KMS-11 (cell line): ENCODE data around the gene ITPR2.

Source experiments
- H2AFZ ChIP-seq: fragments of 200-600 bp; sonication (generic); 2 replicates; pipeline ENCODE4 v1.6.1; 2016; ENCODE audit warnings: antibody characterized with exemption, mixed run types, low read depth
- H3K27ac ChIP-seq: fragments of 200-600 bp; sonication (generic); 2 replicates; pipeline ENCODE4 v1.6.1; 2016; ENCODE audit warnings: mild to moderate bottlenecking, mixed run types
- H3K27me3 ChIP-seq: fragments of 200-600 bp; sonication (generic); 2 replicates; pipeline ENCODE4 v1.6.1; 2017; ENCODE audit warnings: mild to moderate bottlenecking, low read depth, mixed run types, moderate library complexity; ENCODE audit not compliant: insufficient read depth
- H3K36me3 ChIP-seq: fragments of 200-600 bp; sonication (generic); 2 replicates; pipeline ENCODE4 v1.6.1; 2017; ENCODE audit warnings: mild to moderate bottlenecking, mixed run types; ENCODE audit not compliant: insufficient read depth
- H3K4me1 ChIP-seq: fragments of 200-600 bp; sonication (generic); 2 replicates; pipeline ENCODE4 v1.6.1; 2016; ENCODE audit warnings: mild to moderate bottlenecking, low read depth, mixed run types; ENCODE audit not compliant: poor library complexity, severe bottlenecking
- H3K4me2 ChIP-seq: fragments of 200-600 bp; sonication (generic); 2 replicates; pipeline ENCODE4 v1.7.0; 2016; ENCODE audit warnings: mild to moderate bottlenecking, mixed run types
- H3K4me3 ChIP-seq: fragments of 200-600 bp; sonication (generic); IDR thresholded peaks from 2 replicates; pipeline ENCODE4 v1.6.1; 2017; ENCODE audit warnings: low read depth, low read length, mixed read lengths; ENCODE audit not compliant: insufficient read depth
- H3K79me2 ChIP-seq: fragments of 200-600 bp; sonication (generic); 2 replicates; pipeline ENCODE4 v1.6.1; 2016; ENCODE audit warnings: low read depth, mixed run types; ENCODE audit not compliant: insufficient read depth
- H3K9ac ChIP-seq: fragments of 200-600 bp; sonication (generic); 2 replicates; pipeline ENCODE4 v1.6.1; 2016; ENCODE audit warnings: mild to moderate bottlenecking, mixed run types
- H4K20me1 ChIP-seq: fragments of 200-600 bp; sonication (generic); 2 replicates; pipeline ENCODE4 v1.6.1; 2016; ENCODE audit warnings: mild to moderate bottlenecking, mixed run types; ENCODE audit not compliant: insufficient read depth
- CTCF ChIP-seq: fragments of 200-600 bp; sonication (generic); conservative IDR thresholded peaks from 2 replicates; pipeline ENCODE4 v1.6.1; 2017; ENCODE audit warnings: low read depth, mild to moderate bottlenecking, antibody characterized with exemption, low read length, moderate library complexity, mixed read lengths

Gene ITPR2

GRCh38 chr12:26704684-26705460 is 128.1 kb downstream of the ITPR2 start:
- Histone ChIP-seq H3K4me2 (no peak overlapping the region), H4K20me1 (no peaks in the 10 kb centered on the region), H3K36me3 (no peaks in the 10 kb centered on the region), H3K4me3 (no peak overlapping the region), H3K27ac (no peak overlapping the region), H2AFZ (no peak overlapping the region), H3K27me3 (no peaks in the 10 kb centered on the region), H3K4me1 (no peaks in the 10 kb centered on the region), H3K9ac (no peak overlapping the region), H3K79me2 (no peaks in the 10 kb centered on the region)
- TF ChIP-seq CTCF: no peak

GRCh38 chr12:26704214-26704613 is 128.8 kb downstream of the ITPR2 start:
- H3K4me2 ChIP-seq: no peak overlapping the region
- no peaks in the 10 kb centered on the region for H3K36me3 ChIP-seq
- no peak overlapping the region for H3K27ac ChIP-seq
- H3K4me3 ChIP-seq: no peak overlapping the region
- TF ChIP-seq CTCF: no peak
- no peaks in the 10 kb centered on the region for H3K27me3 ChIP-seq
- H4K20me1 ChIP-seq: no peaks in the 10 kb centered on the region
- H3K79me2 ChIP-seq: no peaks in the 10 kb centered on the region
- no peak overlapping the region for H2AFZ ChIP-seq
- H3K4me1 ChIP-seq: no peaks in the 10 kb centered on the region
- no peak overlapping the region for H3K9ac ChIP-seq

- no peak overlapping the region for H3K9ac ChIP-seq
- no peaks in the 10 kb centered on the region for H3K36me3 ChIP-seq
- no peaks in the 10 kb centered on the region for H3K79me2 ChIP-seq
- H2AFZ ChIP-seq: no peak overlapping the region
- no peaks in the 10 kb centered on the region for H3K27me3 ChIP-seq
- no peaks in the 10 kb centered on the region for H4K20me1 ChIP-seq
- no peak overlapping the region for H3K27ac ChIP-seq
- TF ChIP-seq CTCF: no peak
- H3K4me2 ChIP-seq: no peak overlapping the region
- H3K4me3 ChIP-seq: no peak overlapping the region
- H3K4me1 ChIP-seq: no peaks in the 10 kb centered on the region
These were observed 130.3 kb downstream of the ITPR2 start for GRCh38 chr12:26702741-26703140.

GRCh38 chr12:26701604-26702215 is 131.3 kb downstream of the ITPR2 start:
- Histone ChIP-seq H3K4me1 (no peaks in the 10 kb centered on the region), H3K4me2 (no peak overlapping the region), H3K4me3 (no peak overlapping the region), H3K9ac (no peak overlapping the region), H3K36me3 (no peaks in the 10 kb centered on the region), H4K20me1 (no peaks in the 10 kb centered on the region), H3K79me2 (no peaks in the 10 kb centered on the region), H2AFZ (no peak overlapping the region), H3K27ac (no peak overlapping the region), H3K27me3 (no peaks in the 10 kb centered on the region)
- peak; percentile 73 for TF ChIP-seq CTCF
